ENCODE data around the gene CREB3L2.
"Not testable (repeated sequence)": the region's sequence is repeated elsewhere in the genome, so short reads cannot be mapped to it uniquely, and the experiment has no call there.

The CREB3L2 gene
- total RNA-seq, result 21.5 to 23.9 reads per million in 2 donors

- DNase-seq, result peak; percentile 35 to 89 (median 59)
Observed at GRCh38 chr7:138001529-138002095, at the start of gene CREB3L2. Gene CREB3L2, minus strand, starts transcription at chr7:138002086. Its CDS starts 381 bp downstream, at chr7:138001705.

- DNase-seq, result no peak
Observed at GRCh38 chr7:138049505-138050116, 47.7 kb upstream of the CREB3L2 start.

GRCh38 chr7:138047907-138048306 lies 46.0 kb upstream of the CREB3L2 start:
- no peak for DNase-seq

GRCh38 chr7:138044897-138045296 lies 43.0 kb upstream of the CREB3L2 start:
- no peak for DNase-seq

GRCh38 chr7:138040063-138040462 lies 38.2 kb upstream of the CREB3L2 start:
- not testable (repeated sequence) for DNase-seq

- DNase-seq, result no peak
Observed at GRCh38 chr7:138036135-138036534, 34.2 kb upstream of the CREB3L2 start.

- DNase-seq, result no peak
Observed at GRCh38 chr7:138033241-138033640, 31.4 kb upstream of the CREB3L2 start.

- no peak for DNase-seq
Observed at GRCh38 chr7:138032770-138033169, 30.9 kb upstream of the CREB3L2 start.

GRCh38 chr7:138032186-138032585 lies 30.3 kb upstream of the CREB3L2 start:
- no peak for DNase-seq

- no peak for DNase-seq
Observed at GRCh38 chr7:138030679-138031351, 28.9 kb upstream of the CREB3L2 start.

- no peak for DNase-seq
Observed at GRCh38 chr7:138029941-138030340, 28.1 kb upstream of the CREB3L2 start.

GRCh38 chr7:138029126-138029525 lies 27.2 kb upstream of the CREB3L2 start:
- no peak for DNase-seq

- no peak for DNase-seq
Observed at GRCh38 chr7:138027100-138027499, 25.2 kb upstream of the CREB3L2 start.

- DNase-seq, result no peak
Observed at GRCh38 chr7:138025215-138026186, 23.6 kb upstream of the CREB3L2 start.

GRCh38 chr7:138024765-138025164 lies 22.9 kb upstream of the CREB3L2 start:
- DNase-seq, result no peak

GRCh38 chr7:138024343-138024691 lies 22.4 kb upstream of the CREB3L2 start:
- no peak for DNase-seq

- DNase-seq, result peak in 1 of 5 experiments; percentile 30
Observed at GRCh38 chr7:138023618-138024342, 21.9 kb upstream of the CREB3L2 start.

- no peak for DNase-seq
Observed at GRCh38 chr7:138021889-138022288, 20.0 kb upstream of the CREB3L2 start.

- DNase-seq, result no peak
Observed at GRCh38 chr7:138017992-138018391, 16.1 kb upstream of the CREB3L2 start.

- DNase-seq, result no peak
Observed at GRCh38 chr7:138015096-138015495, 13.2 kb upstream of the CREB3L2 start.

- no peak for DNase-seq
Observed at GRCh38 chr7:138014686-138015085, 12.8 kb upstream of the CREB3L2 start.

- not testable (repeated sequence) for DNase-seq
Observed at GRCh38 chr7:138014201-138014600, 12.3 kb upstream of the CREB3L2 start.

GRCh38 chr7:138009350-138009653 lies 7.4 kb upstream of the CREB3L2 start:
- no peak for DNase-seq

Data from T-helper 2 cell (primary cell).